HG03159 (cell line): ENCODE measurements around the gene LGR6.

ENCODE experiments used
- ATAC-seq: cut with Tn5 transposase; IDR thresholded peaks from one replicate; pipeline ENCODE4 v1.9.1; 2021; ENCODE audit warnings: mild to moderate bottlenecking, moderate library complexity; ENCODE audit not compliant: unreplicated experiment

LGR6 gene

DNA sequence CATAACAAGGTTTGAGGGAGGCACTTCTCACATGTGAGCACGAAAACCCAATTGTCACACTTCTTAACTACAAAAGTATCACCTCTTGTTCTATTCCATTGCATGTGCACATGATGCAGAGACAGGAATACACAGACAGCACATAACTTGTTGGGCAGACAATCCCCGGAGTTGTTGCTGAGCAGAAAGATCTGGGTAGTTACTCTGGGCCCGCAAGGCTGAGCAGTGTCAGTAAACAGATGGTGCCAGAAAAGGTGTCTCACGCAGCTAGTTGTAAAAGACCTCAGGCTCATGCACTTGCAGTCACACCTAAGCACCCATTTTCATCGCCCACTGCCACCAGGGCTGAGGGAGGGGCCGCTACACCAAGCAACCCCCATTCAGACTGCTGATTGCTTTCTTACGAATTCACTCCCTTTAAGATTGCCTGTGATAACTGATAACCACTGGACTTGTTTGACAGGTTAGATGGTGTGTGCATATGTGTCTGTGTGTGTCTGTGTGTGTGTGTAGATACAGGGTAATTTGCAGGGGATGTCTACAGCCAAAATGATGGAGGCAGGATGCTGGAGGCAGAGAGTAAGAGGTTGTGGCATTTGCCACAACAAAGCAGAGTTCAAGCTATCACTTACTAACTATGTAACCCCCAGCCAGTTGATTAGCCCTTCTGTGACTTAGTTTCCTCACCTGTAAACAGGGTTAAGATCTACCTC, 4.2 kb downstream of the LGR6 start:
- ATAC-seq: no peak

DNA sequence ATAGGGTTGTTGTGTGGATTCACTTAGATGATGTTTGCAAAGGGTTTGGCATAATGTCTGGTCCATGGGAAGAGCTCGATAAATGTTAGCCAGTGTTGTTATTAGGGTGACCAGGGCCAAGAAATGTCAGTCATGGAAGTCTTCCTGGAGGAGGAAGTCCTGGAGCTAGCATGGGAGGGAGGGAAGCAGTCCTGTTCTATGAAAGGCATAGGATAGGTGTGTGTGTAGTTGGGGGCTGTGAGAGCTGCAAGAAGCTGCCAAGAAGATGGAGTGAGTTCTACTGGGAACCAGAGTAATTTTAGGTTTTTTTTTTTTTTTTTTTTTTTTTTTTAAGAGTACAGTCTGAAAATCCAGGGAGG, 4.7 kb downstream of the LGR6 start:
- ATAC-seq: no peak

DNA sequence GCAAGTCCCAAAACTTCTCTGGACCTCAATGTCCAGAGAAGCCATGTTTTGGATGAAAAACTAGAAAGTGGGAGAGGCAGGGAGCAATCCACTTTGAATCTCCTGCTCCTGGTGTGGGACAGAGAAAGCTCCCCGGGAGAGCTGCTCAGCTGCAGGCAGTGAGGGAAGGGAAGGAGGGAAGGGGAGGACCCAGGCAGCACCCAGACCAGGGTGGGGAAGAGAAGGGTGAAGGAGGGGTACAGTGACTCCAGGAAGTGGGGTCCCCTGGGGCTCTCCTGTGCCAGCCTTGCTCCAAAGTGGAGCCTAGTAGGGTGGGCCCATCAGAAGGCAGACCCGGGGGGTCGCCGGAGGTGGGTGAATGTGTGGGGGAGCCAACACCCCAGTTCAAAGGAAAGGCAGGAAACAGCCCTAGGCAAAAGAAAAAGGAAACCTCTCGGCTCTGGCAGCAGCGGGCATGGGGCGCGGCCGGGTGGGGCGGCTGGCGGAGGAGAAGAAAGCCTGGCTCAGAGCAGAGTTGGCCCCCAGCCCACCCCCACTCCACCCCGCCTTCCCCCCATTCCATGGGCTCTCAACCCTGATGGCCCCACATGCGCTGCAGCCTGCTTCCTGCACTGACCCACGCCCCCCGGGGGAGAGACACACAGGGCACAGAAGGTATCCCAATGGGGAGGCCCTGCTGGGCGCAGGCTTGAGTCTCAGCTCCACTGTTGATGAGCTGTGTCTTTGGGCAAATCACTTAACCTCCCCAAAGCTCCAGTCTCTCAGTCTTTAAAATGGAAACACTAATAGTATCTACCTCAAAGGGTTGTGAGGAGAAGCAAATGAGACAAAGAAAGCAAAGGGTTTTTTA, 5.7 kb downstream of the LGR6 start:
- ATAC-seq: no peak

DNA sequence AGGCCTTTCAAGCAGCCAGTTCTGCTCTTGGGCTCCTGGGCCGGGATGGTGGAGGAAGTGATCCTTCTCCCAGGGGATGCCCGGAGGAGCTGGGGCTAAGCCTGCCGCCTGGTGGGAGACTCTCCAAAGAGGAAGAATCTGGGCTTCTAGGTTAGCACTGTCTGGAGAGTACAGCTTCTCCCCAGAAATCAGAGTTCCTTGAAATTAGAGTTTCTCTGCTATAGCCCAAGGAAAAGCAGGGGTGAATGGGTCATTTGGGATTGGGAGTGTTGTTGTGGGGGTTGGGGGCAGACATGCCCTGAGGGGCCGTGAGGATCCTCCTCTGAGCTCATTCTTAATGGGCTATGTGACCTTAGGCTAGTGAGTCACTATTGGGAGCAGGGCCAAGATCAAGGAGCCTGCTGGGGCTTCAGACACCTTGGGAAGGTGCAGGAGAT, 6.5 kb downstream of the LGR6 start:
- ATAC-seq: no peak

DNA sequence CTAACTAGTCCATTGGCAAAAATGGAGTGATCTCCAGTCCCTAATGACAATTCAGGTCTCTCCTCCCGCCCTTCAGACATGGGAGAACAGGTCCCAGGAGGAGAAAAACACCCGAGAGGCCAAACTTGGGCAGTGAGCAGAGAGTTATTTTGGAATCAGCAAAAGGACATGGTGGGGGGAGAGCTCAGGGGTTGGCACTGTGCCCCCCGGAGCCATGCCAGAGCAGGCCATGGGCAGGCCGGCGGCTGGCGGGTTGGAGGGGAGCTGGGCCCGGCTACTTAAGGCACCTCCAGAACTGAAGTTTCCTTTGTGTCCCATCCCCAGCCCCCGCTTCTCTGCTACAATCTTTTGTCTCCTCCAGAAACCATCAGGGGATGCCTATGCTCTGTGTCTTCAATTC, 7.1 kb downstream of the LGR6 start:
- ATAC-seq: no peak

DNA sequence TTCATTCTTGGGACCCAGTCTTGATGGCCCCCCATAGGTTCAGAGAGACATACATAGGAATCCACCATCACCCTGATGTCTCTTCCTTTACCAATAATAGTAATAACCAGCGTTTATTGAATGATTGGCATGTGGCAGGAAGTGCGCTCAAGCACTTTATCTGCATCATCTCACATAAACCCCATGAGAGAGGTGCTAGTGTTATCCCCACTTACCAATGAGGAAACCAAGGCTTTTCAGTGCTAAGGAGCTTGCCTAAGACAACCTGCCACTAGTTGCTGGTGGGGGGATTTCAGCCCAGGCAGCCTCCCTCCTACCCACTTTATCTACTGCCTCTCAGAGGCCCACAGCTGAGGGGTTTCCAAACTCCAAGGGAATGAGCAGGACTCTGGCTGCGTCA, 7.7 kb downstream of the LGR6 start:
- no peak for ATAC-seq

DNA sequence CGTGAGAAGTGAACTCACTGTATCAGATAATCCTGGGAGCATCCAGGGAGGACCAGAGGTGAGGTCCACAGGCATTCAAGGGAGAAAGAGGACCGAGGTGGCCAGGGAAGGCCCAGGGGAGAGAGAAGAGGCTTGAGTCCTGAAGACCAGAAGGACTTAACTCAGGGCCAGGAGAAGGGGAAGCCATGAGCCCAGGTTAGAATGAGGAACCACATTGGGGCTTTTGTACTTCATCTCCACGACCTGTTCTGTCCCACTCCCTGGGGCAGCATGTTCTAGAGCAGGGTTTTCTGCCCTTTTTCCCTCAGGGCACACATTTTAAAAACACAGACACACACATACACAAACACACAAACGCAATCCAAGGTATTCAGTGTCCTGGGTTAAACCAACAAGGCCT, 8.4 kb downstream of the LGR6 start:
- ATAC-seq: no peak

DNA sequence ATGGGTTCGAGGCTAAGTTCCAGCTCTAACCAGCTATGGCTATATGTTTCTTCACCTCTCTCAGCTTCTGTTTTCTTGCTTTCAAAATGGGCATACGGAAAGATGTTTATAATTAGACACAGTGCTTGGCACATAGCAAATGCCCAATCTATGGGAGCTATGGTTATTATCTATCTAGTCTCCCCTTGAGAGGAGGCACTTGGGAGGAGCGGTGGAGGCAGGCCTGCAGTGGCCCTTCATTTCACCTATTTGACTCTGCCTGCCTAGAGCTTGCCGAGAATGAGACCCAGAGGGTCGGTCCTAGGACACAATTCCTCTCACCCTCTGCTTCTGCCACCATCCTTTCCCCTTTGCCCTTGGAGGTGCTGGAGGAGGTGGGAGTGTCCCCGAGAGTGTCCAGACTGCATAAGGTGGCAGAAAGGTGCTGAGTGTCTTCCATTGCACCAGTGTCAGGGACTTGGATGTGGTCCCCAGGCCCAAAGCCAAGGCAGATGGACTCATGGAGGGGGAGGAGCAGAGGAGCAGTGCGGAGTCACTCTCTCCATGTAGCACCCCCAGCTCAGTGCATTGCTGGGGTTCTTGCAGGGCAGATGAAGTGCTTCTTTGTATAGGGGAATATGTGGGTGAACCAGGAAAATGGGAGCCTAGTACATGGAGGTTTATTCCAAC, 9.0 kb downstream of the LGR6 start:
- ATAC-seq: no peak

DNA sequence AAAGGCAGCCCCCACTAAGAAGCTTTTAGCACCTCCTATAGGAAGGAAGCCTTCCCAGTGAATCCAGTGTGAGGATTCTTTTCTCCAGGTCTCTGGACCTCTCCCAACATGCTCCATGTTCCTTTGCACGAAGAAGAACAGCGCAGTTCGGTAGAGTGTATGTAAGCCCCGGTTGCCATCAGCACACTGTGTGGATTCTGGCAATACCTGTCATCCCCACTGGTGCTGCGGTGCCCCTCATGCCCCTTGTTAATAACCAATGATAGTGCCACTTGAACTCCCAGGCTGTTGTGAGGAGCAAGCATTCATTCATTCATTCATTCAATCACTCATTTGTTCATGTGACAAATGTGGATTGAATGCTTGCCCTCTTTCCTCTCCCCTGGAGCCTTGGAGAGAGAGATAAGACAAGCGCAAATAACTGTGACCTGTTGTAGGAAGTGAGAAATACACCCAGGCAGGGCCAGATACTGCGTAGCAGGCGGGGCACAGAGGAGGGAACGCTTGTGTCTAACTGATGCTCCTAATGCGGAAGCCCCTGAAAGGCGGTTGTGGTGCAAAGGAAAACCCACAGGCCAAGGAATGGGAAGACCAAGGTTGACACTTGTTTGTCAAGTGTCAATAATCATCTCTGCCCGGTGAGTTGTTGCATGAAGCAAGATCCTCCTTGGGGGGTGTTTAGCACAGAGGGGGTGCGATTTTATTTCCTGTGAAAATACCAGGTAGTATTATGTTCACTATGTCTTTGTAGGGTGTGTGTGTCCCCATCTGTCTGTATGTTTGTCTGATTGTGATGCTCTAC, 9.8 kb downstream of the LGR6 start:
- no peak for ATAC-seq

DNA sequence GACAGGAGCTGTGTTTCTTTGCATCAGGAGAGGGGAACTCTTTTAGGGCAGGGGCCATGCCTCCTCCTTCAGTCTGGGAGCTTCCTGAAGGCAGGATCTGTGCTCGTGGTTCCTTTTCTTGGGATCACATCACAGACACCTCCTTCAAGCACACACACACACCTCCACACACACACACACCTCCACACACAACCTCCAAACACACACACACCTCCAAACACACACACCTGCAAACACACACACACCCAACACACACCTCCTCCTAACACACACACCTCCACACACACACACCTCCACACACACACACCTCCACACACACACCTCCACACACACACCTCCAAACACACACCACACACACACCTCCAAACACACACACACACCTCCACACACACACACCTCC, 10.5 kb downstream of the LGR6 start:
- no peak for ATAC-seq

DNA sequence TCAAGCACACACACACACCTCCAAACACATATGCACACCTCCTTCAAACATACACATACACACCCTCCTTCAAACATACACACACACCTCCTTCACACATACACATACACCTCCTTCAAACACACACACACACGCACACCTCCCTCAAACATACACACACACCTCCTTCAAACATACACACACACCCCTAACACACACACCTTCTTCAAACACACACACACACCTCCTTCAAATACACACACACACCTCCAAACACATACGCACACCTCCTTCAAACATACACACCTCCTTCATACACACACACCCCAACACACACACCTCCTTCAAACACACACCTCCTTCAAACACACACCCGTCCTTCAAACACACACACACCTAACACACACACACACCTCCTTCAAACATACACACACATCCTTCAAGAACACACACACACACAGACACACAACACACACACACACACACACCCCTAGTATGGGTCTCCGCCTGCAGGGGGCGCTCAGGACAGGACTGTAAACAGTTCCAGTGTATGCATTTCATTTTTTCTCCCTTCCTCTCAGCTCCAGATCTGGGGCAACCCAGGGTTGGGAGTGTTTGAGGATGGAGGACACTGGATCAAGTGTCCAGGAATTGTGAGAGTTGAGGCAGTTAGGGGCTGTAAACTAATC, 12.1 kb downstream of the LGR6 start:
- no peak for ATAC-seq

DNA sequence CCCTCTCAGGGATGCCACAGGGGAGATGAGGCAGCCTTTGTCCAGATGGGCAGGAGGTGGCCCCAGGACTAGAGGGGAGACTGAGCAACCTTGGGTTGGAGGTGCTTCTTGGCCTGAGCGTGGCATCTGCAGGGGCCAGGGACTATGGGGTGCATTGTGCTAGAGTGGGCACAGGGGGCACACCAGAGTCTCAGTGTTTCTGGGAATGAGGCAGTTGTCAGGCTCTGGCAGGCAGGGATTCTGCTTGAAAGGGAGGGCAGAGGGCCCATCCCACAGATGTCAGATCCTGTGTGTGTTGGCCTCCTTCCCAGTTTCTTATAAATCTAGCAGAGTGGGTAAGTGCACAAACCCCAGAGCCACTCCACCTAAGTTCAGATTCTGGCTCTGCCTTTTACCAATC, 13.7 kb downstream of the LGR6 start:
- ATAC-seq: no peak

DNA sequence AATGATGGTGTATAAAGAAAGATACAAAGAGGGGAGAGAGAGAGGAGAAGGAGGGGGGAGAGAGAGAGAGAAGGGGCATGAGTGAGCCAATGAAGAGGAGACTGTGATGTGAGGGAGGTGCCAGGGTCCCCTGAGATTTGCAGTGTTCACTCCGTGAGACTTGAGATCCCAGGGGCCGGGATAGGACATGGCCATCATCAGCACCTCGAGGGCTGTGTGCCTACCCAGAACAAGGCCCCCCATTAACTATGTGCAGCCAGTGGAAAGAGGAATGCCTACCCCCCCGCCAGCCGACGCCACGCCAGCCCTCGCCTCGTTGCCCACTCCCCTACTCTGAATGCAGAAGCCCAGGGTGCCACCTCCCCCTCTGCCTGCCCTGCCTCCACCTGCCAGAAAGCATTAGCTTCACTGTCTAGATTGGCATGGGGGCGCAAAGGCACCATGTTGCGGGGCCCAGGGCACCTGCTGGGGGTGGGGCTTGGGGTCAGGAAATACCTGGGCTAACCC, 14.8 kb downstream of the LGR6 start:
- ATAC-seq: no peak

DNA sequence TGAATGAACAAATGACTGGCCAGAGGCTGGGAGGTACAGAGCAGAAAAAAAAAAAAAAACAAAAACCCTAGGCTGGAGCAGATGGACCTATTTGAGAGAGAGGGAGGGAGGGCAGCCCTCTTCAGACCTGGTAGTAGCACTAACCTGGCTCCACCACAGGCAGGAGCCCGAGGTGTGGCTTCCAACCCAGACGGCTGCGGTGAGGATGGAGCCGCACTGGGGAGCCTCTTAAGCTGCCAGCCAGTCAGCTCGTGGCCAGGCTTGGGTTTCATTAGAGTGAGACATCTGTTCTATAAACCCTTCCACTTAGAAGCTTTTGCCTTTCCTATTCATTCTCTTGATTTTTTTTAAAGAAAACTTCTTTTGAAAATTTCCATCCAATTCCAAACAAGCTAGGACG, 16.8 kb downstream of the LGR6 start:
- no peak for ATAC-seq

DNA sequence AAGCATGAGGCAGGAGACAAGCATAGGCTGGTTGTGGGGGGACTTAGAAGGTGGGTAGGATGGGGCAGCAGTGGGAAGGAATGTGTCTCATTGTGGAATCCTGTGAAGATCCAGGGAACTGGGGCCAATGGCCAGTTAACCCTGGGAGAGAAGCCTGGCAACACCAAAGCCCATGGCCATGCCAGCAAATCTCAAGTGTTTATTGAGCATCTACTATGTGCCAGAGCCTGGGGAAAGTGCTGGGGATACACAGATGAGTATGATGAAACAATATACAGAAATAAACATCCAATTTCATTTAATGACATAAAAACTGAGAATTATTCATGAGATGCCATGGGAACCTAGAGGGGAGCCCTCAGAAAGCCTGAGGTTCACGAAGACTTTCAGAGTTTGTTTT, 17.4 kb downstream of the LGR6 start:
- ATAC-seq: no peak

DNA sequence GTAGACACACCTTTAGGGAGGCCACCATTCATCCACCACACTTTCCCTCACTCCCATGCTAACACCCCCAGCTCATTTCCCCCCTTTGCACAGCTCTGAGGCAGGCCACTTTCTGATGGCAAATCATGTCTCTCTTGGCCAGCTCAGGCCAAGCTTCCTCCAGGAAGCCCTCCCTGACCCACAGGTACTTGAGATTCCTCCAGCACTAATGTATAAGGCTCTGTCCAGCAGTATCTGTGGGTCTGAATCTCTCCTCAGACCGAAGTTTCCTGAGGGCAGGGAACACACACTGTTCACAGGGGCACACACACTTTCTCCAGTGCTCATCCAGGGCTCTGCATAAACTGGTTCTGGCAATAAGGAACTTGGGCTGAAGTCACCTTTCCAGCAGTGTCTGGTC, 19.2 kb downstream of the LGR6 start:
- ATAC-seq: no peak

DNA sequence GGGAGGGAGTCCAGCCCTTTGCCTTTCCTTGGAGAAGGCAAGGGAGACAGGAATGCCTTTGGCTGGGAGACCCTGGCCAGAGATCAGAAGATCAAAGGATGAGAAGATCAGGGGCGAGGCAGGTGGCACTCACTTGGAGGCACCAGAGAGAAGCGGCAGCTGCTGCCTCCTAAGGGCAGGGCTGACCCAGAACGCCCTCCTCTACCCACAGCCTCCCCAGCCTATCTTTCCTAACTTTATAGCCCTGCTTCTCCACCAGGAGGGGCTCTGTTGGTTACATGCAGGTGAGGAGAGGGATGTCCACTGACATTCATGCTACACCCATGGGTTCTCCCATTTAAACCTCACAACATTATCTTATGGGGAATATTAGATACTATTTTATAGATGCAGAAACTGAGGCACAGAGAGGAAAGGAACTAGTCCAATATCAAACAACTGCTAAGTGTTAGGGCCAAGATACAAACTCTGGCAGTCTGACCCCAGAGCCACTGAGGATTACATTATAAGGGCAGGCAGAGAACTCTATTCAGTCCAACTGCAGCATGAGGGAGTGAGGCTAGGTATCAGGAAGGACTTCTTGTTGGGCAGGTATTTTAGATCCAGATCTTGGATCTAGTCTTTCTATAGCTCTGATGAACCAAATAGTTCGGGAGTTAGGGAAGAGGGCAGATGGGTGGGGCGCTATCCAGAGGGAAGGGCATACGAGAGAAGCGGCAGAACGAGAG, 19.9 kb downstream of the LGR6 start:
- no peak for ATAC-seq

DNA sequence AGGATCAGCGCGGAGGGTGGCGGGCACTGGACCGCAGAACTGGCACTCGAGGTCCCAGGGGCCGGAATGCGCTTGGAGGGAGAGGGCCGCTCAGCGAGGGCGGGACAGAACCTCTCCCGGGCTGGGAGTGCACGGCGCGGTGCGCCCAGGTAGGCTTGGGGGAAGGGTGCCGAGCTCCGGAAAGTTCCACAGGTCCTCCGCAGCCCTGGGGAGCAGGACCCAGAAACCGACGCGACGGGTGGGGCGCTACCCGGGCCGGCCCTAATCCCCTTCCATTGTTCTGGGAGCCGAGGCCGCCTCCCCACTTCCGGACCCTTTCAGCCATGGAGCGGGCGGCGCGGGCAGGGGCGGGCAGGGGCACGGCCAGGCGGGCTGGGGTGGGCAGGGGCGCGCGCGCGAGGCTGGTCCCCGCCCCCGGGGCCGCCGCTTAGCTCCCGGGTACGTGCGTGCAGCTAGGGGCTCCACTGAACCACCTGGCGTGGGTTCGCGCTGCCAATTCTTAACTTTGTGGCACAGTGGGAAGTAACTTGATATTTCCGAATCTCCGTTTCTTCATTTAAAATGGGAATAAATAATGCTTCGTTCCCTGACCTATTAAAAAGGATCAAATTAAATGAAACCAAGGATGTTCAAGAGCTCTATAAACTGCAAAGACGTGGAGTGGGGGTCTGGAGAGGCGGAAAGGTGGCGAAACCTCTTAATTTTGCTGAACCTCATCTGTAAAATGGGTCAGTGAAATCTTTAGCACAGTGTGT, 20.7 kb downstream of the LGR6 start:
- no peak for ATAC-seq
